ENCODE results near the gene PPP2R2C. TPM values are rescaled to one million over a fixed set of nuclear protein-coding genes. Genes with fewer than 3 reads are reported as not detected.

The PPP2R2C gene
- total and polyA plus RNA-seq, 2 of the 4 experiments (the other 2 are of a cell fraction) = 0.03 TPM; not detected in 1

GRCh38 chr4:6350646-6351045, 121.8 kb downstream of the PPP2R2C start:
- Histone ChIP-seq H3K18ac (ENCODE audit: low read depth, low read length) (no peak overlapping the region), H3K9me1 (ENCODE audit: insufficient read depth, low read length) (no peaks in the 10 kb centered on the region), H2AK5ac (ENCODE audit: low read depth, low read length) (no peak overlapping the region), H3K79me1 (ENCODE audit: low read depth in 1 of 2, low read length in 2 of 2) (no peaks in the 10 kb centered on the region), H3K4me3 (ENCODE audit: insufficient read depth, low read depth, low read length) (no peak overlapping the region), H3K4me1 (ENCODE audit: control insufficient read depth, insufficient read depth, low read length) (no peaks in the 10 kb centered on the region), H2AFZ (replicated peaks; ENCODE audit: low read length, poor library complexity) (no peak overlapping the region), H2AK9ac (replicated peaks; ENCODE audit: low read depth, low read length, poor library complexity) (no peak overlapping the region), H4K8ac (ENCODE audit: low read depth in 2 of 2, low read length in 2 of 2) (no peak overlapping the region), H4K5ac (ENCODE audit: low read depth, low read length) (no peak overlapping the region), H3K36me3 (ENCODE audit: control insufficient read depth, insufficient read depth, low read length) (no peaks in the 10 kb centered on the region), H3K23ac (ENCODE audit: low read depth, low read length) (no peak overlapping the region), H2BK20ac (ENCODE audit: low read depth, low read length) (no peak overlapping the region), H3K27me3 (ENCODE audit: control insufficient read depth, insufficient read depth, low read length) (peaks cover 13% of the 10 kb centered on the region), H4K91ac (ENCODE audit: insufficient read depth, low read depth, low read length) (no peak overlapping the region), H2BK5ac (ENCODE audit: low read depth, low read length, poor library complexity, severe bottlenecking) (no peak overlapping the region), H3K4me2 (ENCODE audit: low read depth, low read length) (no peak overlapping the region), H3K9ac (ENCODE audit: low read depth, low read length) (no peak overlapping the region), H3K56ac (ENCODE audit: extremely low read depth, insufficient read depth, low read length) (no peak overlapping the region), H2BK120ac (ENCODE audit: low read depth, low read length) (no peak overlapping the region), H3K9me3 (ENCODE audit: control insufficient read depth, insufficient read depth, low read length) (no peaks in the 10 kb centered on the region), H3K4ac (ENCODE audit: low read depth, low read length) (no peak overlapping the region), H3K27ac (ENCODE audit: insufficient read depth, low read length) (no peak overlapping the region), H3K14ac (replicated peaks; ENCODE audit: low read depth, low read length) (no peak overlapping the region), H2BK15ac (ENCODE audit: low read depth, low read length) (no peak overlapping the region), H4K20me1 (ENCODE audit: insufficient read depth, low read length) (no peaks in the 10 kb centered on the region)
- in situ Hi-C loops (cut with MboI; ENCODE audit: low sequenced_read_pairs) (no loop called here), dilution Hi-C loops (cut with HindIII; ENCODE audit: low sequenced_read_pairs, unreplicated experiment) (no loop called here), intact Hi-C loops (cut with micrococcal nuclease) (no loop called here)
- ChIA-PET CTCF (no interaction called here), POLR2A (ENCODE audit: unreplicated experiment) (interaction anchor here (0.6 kb wide), 1 partner anchor 81 kb away, joined by 10 read pairs; the partner anchor contains the start of gene WFS1)
- TF ChIP-seq CEBPB (IDR thresholded peaks at IDR 0.05; ENCODE audit: low read depth, low read length) (no peak), ELK1 (IDR thresholded peaks at IDR 0.05; ENCODE audit: borderline replicate concordance, low read depth, low read length) (no peak), NFE2L2 (IDR thresholded peaks at IDR 0.05; ENCODE audit: low read depth, low read length) (no peak), FOS (IDR thresholded peaks at IDR 0.05; ENCODE audit: low read depth, low read length) (no peak), RFX5 (IDR thresholded peaks at IDR 0.05; ENCODE audit: low read depth, low read length) (no peak), CHD1 (IDR thresholded peaks at IDR 0.05; ENCODE audit: low read depth, low read length) (no peak), RCOR1 (IDR thresholded peaks at IDR 0.05; ENCODE audit: insufficient replicate concordance, low read length) (no peak), SMC3 (IDR thresholded peaks at IDR 0.05; ENCODE audit: low read depth, low read length) (no peak)
- no TSS peak for BruUV-seq (replicated peaks)
- no peak for DNase-seq
- WGBS, 2 experiments (ENCODE audit: extremely low coverage in 2 of 2, insufficient read length in 1 of 2) = 52% methylated on average over 3 of the region's 8 CpGs; no CpG with 5 or more reads in 1 of the 2 experiments
- no peak for ATAC-seq (ENCODE audit: low read depth)

Data from IMR-90 (cell line).